ENCODE results near the gene AP3S1. TPM values are rescaled to one million over a fixed set of nuclear protein-coding genes. Genes with fewer than 3 reads are reported as not detected.

The AP3S1 gene
- total RNA-seq, 6 experiments from 2014 or later: 27.8 to 51.0 (median 40.4) TPM

- H3K27me3 ChIP-seq: no peaks in the 10 kb centered on the region
- intact Hi-C loops (cut with DNase I): no loop called here
- TF ChIP-seq CTCF (IDR thresholded peaks at IDR 0.05): no peak
- no peak for TF ChIP-seq POLR2A (IDR thresholded peaks at IDR 0.05)
- no peak overlapping the region for H3K4me3 ChIP-seq
- no peaks in the 10 kb centered on the region for H3K4me1 ChIP-seq
- no peaks in the 10 kb centered on the region for H3K9me3 ChIP-seq
- ATAC-seq (no peak), DNase-seq (no peak)
- no peaks in the 10 kb centered on the region for H3K36me3 ChIP-seq
- no peak overlapping the region for H3K27ac ChIP-seq
- 91% methylated on average over 4 of the region's 4 CpGs for WGBS (ENCODE audit: insufficient coverage, low coverage, low lambda C conversion rate, missing lambda C conversion rate)
These were observed 89.0 kb downstream of the AP3S1 start for GRCh38 chr5:115930630-115931337.

DNA sequence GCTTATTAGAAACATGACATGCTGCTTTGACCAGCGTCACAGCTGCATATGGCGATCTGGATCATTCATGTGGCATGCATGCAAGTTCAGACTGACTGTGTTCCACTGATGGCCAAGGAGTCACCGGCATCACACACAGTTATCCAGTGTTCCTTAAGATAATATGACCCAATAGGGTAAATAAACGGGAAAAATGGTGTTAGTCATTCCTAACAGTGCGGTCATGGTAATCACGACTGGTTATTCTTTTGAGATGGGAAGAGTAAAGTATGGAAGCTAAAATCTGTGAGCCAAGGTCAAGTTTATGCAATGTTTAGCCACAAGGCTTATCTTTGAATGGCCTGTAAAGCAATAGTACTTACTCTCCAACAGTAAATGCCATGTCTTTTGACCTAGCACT, 91.3 kb downstream of the AP3S1 start:
- Histone ChIP-seq H3K36me3 (no peaks in the 10 kb centered on the region), H3K4me3 (no peak overlapping the region), H3K27ac (no peak overlapping the region), H3K4me1 (no peaks in the 10 kb centered on the region), H3K27me3 (no peaks in the 10 kb centered on the region), H3K9me3 (no peaks in the 10 kb centered on the region)
- DNase-seq (no peak), ATAC-seq (no peak)
- 81% methylated on average over 3 of the region's 6 CpGs for WGBS (ENCODE audit: insufficient coverage, low coverage, low lambda C conversion rate, missing lambda C conversion rate)
- no peak for TF ChIP-seq POLR2A (IDR thresholded peaks at IDR 0.05)
- intact Hi-C loops (cut with DNase I): no loop called here

DNA sequence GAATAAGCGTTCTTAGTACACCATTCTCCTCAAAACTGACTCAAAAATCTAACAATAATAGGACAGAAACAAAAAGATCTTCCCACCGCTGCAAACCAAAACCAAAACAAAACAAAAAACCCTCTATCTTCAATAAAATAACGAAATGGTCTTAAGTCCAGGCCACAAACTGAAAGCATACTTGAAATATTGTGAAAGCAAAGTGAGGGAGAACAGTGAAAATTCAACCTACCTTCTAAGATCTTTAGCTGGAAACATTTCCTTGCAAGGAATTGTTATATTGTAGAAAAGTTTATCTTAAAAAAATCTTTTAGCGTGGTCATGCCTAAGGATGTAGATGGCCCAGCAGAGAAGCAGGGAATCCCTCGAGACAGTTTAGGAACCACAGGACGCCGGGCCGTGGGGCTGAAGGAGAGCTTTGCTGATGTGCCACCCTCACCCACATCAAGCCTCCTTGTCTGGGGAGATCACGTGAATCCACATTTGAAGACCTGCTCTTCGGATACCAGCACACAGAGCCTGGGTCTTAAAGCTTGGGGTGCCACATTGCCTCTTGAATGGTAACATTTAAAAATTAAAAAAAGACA, 92.7 kb downstream of the AP3S1 start:
- intact Hi-C loops (cut with DNase I): no loop called here

DNA sequence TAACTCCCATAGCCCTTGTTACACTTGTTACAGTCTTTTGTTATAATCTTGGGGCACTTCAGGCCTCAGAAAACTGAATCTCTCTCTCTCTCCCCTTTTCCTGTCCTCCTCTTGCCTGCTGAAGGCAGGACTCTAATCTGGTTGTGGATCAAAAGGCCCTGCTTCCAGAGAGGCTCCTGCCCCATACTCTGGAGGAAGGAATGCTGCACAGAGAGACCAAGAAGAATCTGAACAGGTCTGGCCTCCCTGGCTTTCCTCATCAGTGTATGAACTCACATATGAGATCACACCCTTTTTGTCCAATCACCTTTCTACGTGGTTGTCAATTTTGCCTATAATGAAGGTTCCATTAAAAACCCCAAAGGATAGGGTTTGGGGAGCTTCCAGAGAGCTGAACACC, 94.3 kb downstream of the AP3S1 start:
- TF ChIP-seq POLR2A (IDR thresholded peaks at IDR 0.05): no peak
- no peak for TF ChIP-seq CTCF (IDR thresholded peaks at IDR 0.05)
- 88% methylated on average over 1 of the region's 1 CpG for WGBS (ENCODE audit: insufficient coverage, low coverage, low lambda C conversion rate, missing lambda C conversion rate)
- H3K27ac ChIP-seq: no peak overlapping the region
- ATAC-seq (no peak), DNase-seq (no peak)
- H3K4me1 ChIP-seq: no peaks in the 10 kb centered on the region
- no peaks in the 10 kb centered on the region for H3K27me3 ChIP-seq
- no peaks in the 10 kb centered on the region for H3K36me3 ChIP-seq
- no peak overlapping the region for H3K4me3 ChIP-seq
- intact Hi-C loops (cut with DNase I): no loop called here
- H3K9me3 ChIP-seq: no peaks in the 10 kb centered on the region

More for the DNA sequence above, 92.7 kb downstream of the AP3S1 start:
- Histone ChIP-seq H3K36me3 (no peaks in the 10 kb centered on the region), H3K4me3 (no peak overlapping the region), H3K9me3 (no peaks in the 10 kb centered on the region), H3K4me1 (no peaks in the 10 kb centered on the region), H3K27me3 (no peaks in the 10 kb centered on the region), H3K27ac (no peak overlapping the region)
- 86% methylated on average over 10 of the region's 10 CpGs for WGBS (ENCODE audit: insufficient coverage, low coverage, low lambda C conversion rate, missing lambda C conversion rate)
- ATAC-seq: no peak
- no peak for DNase-seq
- TF ChIP-seq CTCF (IDR thresholded peaks at IDR 0.05): no peak

DNA sequence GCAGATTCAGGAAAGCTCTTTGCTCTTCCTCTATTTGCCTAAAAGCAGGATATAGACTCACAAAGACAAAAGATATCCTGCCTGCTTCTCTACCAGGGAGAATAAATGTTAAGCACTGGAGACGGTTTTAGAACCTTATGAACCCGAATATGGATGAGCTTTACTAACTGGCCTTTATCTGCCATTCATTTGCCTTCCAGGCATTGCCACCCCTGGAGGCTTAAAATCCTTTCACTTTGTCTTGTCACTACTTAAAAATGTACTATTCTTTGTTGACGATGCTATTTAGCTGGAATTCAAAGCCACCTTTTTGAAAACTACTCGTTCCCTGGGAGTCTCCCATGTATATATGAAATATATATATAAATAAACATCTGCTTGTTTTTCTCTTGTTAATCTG, 97.3 kb downstream of the AP3S1 start:
- WGBS (ENCODE audit: insufficient coverage, low coverage, low lambda C conversion rate, missing lambda C conversion rate): 52% methylated on average over 4 of the region's 4 CpGs
- Histone ChIP-seq H3K4me1 (no peaks in the 10 kb centered on the region), H3K27ac (no peak overlapping the region), H3K27me3 (no peaks in the 10 kb centered on the region), H3K4me3 (no peak overlapping the region), H3K36me3 (no peaks in the 10 kb centered on the region), H3K9me3 (no peaks in the 10 kb centered on the region)
- ATAC-seq: no peak
- intact Hi-C loops (cut with DNase I): no loop called here
- TF ChIP-seq POLR2A (IDR thresholded peaks at IDR 0.05): no peak
- no peak for DNase-seq

Measured in right lobe of liver (tissue), 6 donors.